ENCODE results near the gene PATJ. TPM values are rescaled to one million over a fixed set of nuclear protein-coding genes. Genes with fewer than 3 reads are reported as not detected.
"Not testable (repeated sequence)": the region's sequence is repeated elsewhere in the genome, so short reads cannot be mapped to it uniquely, and the experiment has no call there.

Gene PATJ
- total RNA-seq, 4 donors from 2014 or later = 10.6 to 44.8 (median 26.1) TPM

DNA sequence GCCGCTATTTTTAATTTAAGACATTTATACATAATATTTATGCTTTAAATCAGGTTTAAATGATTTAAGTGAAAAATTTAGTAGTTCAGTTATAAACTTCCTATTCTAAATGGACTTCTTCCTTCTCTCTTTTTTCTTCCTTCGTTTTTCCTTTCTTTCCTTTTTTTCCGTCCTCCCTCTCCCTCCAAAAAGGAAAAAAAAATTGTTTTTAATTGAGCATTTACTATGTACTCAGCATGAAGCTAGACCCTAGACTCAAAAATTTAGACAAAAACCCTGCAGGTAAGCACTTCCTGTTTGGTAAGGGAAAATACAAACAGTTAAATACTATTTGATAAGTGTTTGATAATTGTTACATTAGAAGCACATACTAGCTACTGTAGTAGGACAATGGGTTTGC lies 14.7 kb upstream of the PATJ start:
- H3K27me3 ChIP-seq = no peaks in the 10 kb centered on the region
- intact Hi-C loops (cut with DNase I; ENCODE audit: low total_unique reads) = no loop called here
- no peak overlapping the region for H3K4me3 ChIP-seq
- H3K36me3 ChIP-seq = no peaks in the 10 kb centered on the region
- TF ChIP-seq CTCF (IDR thresholded peaks at IDR 0.05) = no peak
- no peak for TF ChIP-seq POLR2A (IDR thresholded peaks at IDR 0.05)
- H3K9me3 ChIP-seq = no peaks in the 10 kb centered on the region
- H3K4me1 ChIP-seq = peaks cover 0 to 7% of the 10 kb centered on the region in 2 donors
- no peak overlapping the region for H3K27ac ChIP-seq
- no peak for DNase-seq

DNA sequence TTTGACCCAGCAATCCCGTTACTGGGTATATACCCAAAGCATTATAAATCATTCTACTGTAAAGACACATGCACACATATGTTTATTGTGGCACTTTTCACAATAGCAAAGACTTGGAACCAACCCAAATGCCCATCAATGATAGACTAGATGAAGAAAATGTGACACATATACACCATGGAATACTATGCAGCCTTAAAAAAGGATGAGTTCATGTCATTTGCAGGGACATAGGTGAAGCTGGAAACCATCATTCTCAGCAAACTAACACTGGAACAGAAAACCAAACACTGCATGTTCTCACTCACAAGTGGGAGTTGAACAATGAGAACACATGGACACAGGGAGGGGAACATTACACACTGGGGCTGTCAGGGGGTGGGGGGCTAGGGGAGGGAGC lies 11.6 kb upstream of the PATJ start:
- H3K27ac ChIP-seq; H3K27me3 ChIP-seq; intact Hi-C loops (cut with DNase I; ENCODE audit: low total_unique reads); H3K36me3 ChIP-seq; H3K9me3 ChIP-seq; H3K4me1 ChIP-seq; DNase-seq; H3K4me3 ChIP-seq: not testable (repeated sequence)

DNA sequence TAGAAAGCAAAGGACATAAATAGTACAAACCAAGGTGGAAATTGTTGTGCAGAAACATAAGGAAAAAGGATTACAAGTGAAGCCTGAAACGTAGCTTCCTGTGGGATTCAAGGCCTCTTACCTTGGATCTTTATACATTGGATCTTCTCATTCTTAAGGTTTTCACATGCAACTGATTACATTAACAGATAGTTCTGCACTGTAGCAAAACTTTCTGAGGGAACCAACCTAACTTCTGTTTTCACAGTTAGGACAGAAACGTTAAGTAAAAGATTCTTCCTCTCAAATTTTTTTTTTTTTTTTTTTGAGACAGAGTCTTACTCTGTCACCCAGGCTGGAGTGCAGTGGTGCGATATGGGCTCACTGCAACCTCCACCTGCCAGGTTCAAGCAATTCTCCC lies 9.6 kb upstream of the PATJ start:
- H3K36me3 ChIP-seq = no peaks in the 10 kb centered on the region
- H3K4me1 ChIP-seq = no peaks in the 10 kb centered on the region
- no peaks in the 10 kb centered on the region for H3K27me3 ChIP-seq
- TF ChIP-seq POLR2A (IDR thresholded peaks at IDR 0.05) (no peak), CTCF (IDR thresholded peaks at IDR 0.05) (no peak)
- no peak overlapping the region for H3K4me3 ChIP-seq
- no peak for DNase-seq
- H3K9me3 ChIP-seq = no peaks in the 10 kb centered on the region
- H3K27ac ChIP-seq = no peak overlapping the region
- intact Hi-C loops (cut with DNase I; ENCODE audit: low total_unique reads) = no loop called here

- intact Hi-C loops (cut with DNase I; ENCODE audit: low total_unique reads) = no loop called here
- DNase-seq = no peak
- H3K4me3 ChIP-seq = peak overlapping the region in 1 of 2 donors; percentile 93
- no peaks in the 10 kb centered on the region for H3K4me1 ChIP-seq
- TF ChIP-seq CTCF (IDR thresholded peaks at IDR 0.05) = no peak
- TF ChIP-seq POLR2A (IDR thresholded peaks at IDR 0.05) = no peak
- H3K27me3 ChIP-seq = no peaks in the 10 kb centered on the region
- H3K9me3 ChIP-seq = no peaks in the 10 kb centered on the region
- H3K36me3 ChIP-seq = no peaks in the 10 kb centered on the region
- peak overlapping the region; percentile 94 to 98 for H3K27ac ChIP-seq
These were observed 1.3 kb upstream of the PATJ start for GRCh38 chr1:61740751-61741700.

DNA sequence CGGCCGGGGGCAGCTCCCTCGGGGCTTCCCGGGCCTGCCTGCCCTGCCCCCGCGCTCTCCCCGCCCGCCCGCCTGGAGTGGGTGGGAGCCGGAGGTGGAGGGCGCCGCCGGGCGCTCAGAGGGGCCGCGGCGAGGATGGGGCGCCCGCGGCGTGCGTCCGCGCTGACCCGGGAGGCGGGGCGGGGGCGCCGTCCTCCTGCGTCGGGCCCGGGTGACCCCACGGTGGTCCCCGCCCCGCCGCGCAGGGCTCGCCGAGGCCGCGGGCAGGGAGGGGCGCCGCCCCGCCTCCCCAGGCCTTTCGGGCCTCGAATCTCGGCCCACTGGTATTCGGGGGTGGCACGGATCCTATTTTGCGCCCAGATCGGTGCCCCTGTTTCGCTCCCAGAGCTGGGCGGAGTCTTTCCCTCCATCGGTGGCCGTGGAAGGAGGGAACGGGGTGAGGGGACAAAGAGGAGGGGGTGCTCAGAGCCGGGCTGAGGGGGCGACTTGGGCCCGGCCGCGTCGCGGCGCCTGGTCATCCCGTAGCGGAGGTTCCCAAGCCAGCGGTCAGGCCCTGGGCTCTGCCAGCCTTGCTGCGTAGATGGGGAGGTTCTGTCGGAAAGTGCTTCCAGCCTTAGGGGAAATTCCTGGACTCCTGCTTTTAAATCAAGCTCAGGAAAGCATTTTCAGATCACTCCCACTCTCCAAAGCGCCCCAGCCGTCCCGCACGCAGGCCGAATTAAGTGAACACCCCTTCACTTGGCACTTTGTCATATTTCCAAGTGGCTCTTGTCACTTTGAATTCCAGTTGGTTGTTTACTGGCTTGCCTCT lies 545 bp downstream of the PATJ start:
- H3K4me1 ChIP-seq = peaks cover 0 to 4% of the 10 kb centered on the region in 2 donors
- TF ChIP-seq POLR2A (IDR thresholded peaks at IDR 0.05) (peak; percentile 13 to 28), CTCF (IDR thresholded peaks at IDR 0.05) (no peak)
- H3K27ac ChIP-seq = peak overlapping the region; percentile 94 to 98
- H3K4me3 ChIP-seq = peak overlapping the region; percentile 68 to 93
- H3K27me3 ChIP-seq = no peaks in the 10 kb centered on the region
- peak; percentile 43 to 63 for DNase-seq
- intact Hi-C loops (cut with DNase I; ENCODE audit: low total_unique reads) = no loop called here
- no peaks in the 10 kb centered on the region for H3K36me3 ChIP-seq
- H3K9me3 ChIP-seq = no peaks in the 10 kb centered on the region
